ENCODE measurements around the gene BEST1.

The BEST1 gene

DNA sequence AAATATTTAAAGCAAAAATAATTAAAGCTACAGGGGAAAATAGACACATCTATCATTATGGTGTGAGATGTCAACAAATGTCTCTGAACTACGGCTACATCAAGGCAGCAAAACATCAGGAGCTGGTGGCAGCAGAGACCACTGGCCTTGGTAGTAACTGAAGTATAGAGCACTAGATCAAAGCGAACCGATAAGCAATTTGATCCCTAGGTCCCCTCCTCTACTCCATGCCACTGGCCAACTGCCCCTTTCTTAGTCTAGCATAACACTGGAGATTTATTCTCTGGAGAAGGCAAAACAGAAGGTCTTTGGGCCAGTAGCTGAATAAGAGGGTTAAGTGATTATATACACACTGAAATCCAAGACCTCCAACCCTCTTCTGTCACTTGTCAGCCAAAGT lies 19.2 kb upstream of the BEST1 start:
- no peak overlapping the region for H3K4me3 ChIP-seq (ENCODE audit: low read depth, low read length)
- DNase-seq (ENCODE audit: low read depth) = no peak
- TF ChIP-seq, protein P1, sequence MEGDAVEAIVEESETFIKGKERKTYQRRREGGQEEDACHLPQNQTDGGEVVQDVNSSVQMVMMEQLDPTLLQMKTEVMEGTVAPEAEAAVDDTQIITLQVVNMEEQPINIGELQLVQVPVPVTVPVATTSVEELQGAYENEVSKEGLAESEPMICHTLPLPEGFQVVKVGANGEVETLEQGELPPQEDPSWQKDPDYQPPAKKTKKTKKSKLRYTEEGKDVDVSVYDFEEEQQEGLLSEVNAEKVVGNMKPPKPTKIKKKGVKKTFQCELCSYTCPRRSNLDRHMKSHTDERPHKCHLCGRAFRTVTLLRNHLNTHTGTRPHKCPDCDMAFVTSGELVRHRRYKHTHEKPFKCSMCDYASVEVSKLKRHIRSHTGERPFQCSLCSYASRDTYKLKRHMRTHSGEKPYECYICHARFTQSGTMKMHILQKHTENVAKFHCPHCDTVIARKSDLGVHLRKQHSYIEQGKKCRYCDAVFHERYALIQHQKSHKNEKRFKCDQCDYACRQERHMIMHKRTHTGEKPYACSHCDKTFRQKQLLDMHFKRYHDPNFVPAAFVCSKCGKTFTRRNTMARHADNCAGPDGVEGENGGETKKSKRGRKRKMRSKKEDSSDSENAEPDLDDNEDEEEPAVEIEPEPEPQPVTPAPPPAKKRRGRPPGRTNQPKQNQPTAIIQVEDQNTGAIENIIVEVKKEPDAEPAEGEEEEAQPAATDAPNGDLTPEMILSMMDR (IDR thresholded peaks at IDR 0.05; ENCODE audit: insufficient read depth, low read depth, low read length, missing control alignments) = no peak

- TF ChIP-seq, protein P1 (IDR thresholded peaks at IDR 0.05; ENCODE audit: insufficient read depth, low read depth, low read length, missing control alignments) = no peak
- no peak overlapping the region for H3K4me3 ChIP-seq (ENCODE audit: low read depth, low read length)
- no peak for DNase-seq (ENCODE audit: low read depth)
Observed at GRCh38 chr11:61935861-61936260, 14.3 kb upstream of the BEST1 start.

GRCh38 chr11:61940466-61940865 lies 9.7 kb upstream of the BEST1 start:
- H3K4me3 ChIP-seq (ENCODE audit: low read depth, low read length) = no peak overlapping the region
- TF ChIP-seq, protein P1 (IDR thresholded peaks at IDR 0.05; ENCODE audit: insufficient read depth, low read depth, low read length, missing control alignments) = no peak
- DNase-seq (ENCODE audit: low read depth) = no peak

- DNase-seq (ENCODE audit: low read depth) = no peak
- H3K4me3 ChIP-seq (ENCODE audit: low read depth, low read length) = no peak overlapping the region
- TF ChIP-seq, protein P1 (IDR thresholded peaks at IDR 0.05; ENCODE audit: insufficient read depth, low read depth, low read length, missing control alignments) = no peak
Observed at GRCh38 chr11:61945191-61945590, 5.0 kb upstream of the BEST1 start.

- H3K4me3 ChIP-seq (ENCODE audit: low read depth, low read length) = no peak overlapping the region
- TF ChIP-seq, protein P1 (IDR thresholded peaks at IDR 0.05; ENCODE audit: insufficient read depth, low read depth, low read length, missing control alignments) = no peak
- DNase-seq (ENCODE audit: low read depth) = no peak
Observed at GRCh38 chr11:61946894-61947293, 3.3 kb upstream of the BEST1 start.

DNA sequence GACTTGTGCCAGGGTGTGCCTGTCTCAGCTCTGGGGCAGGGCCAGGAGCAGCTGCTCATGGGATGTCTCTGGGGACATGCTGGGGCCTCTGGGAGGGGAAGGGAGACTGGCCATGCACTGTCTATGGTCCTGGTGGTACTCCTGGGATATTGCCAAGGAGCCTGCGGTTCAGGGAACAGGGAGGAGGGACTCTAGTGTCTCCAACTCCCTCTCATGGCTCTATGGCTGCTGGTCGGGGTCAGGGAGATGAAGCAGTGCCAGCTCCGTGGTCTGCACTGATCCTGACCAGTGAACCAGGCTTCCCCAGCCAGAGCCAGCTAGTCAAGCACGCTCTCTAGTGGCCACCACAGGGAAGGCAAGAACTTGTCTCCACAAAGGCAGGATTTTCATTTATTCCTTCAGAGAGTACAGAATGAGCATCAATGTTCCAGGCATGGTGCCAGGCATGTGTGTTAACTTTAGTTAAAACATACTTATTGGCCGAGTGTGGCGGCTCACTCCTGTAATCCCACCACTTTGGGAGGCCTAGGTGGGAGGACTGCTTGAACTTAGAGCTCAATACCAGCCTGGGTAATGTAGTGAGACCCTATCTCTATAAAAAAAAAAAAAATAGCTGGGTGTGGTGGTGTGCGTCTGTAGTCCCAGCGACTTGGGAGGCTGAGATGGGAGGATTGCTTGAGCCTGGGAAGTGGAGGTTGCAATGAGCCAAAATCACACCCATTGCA lies 2.5 kb upstream of the BEST1 start:
- TF ChIP-seq, protein P1 (IDR thresholded peaks at IDR 0.05; ENCODE audit: insufficient read depth, low read depth, low read length, missing control alignments) = peak; percentile 97
- peak; percentile 76 for DNase-seq (ENCODE audit: low read depth)
- H3K4me3 ChIP-seq (ENCODE audit: low read depth, low read length) = no peak overlapping the region

DNA sequence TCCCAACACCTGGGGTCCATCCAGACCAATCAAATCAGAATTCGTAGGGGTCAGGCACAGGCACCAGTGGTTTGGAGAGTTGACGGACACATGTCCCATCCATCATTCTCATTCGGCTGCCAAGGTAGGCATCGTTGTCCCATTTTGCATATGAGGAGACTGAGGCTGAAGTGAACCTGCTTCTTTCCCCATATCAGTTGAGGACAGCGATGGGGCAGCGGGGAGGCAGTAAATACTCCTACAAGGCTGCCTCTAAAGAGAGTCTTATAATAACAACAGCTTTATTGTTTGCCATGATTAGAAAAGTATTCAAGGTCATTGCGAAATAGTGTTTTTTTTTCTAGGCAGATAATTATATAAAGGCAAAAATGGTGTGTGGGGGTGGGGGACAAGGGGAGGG lies 1.6 kb upstream of the BEST1 start:
- DNase-seq (ENCODE audit: low read depth) = no peak

More for the DNA sequence above, 1.6 kb upstream of the BEST1 start:
- TF ChIP-seq, protein P1 (IDR thresholded peaks at IDR 0.05; ENCODE audit: insufficient read depth, low read depth, low read length, missing control alignments) = no peak
- H3K4me3 ChIP-seq (ENCODE audit: low read depth, low read length) = no peak overlapping the region

Data from GM12865 (cell line).